Activated CD4-positive, alpha-beta T cell treated with anti-CD3 and anti-CD28 coated beads, Interleukin-2, amount 50 U/mL, for 24 hours (primary cell): ENCODE measurements around the gene ENPP7.
A peak's percentile ranks its signal among the peaks of the same experiment; 100 is the strongest.
"Not testable (repeated sequence)": the region's sequence is repeated elsewhere in the genome, so short reads cannot be mapped to it uniquely, and the experiment has no call there.

ENCODE experiments used
- DNase-seq, 2 donors: peaks; one replicate each; pipeline ENCODE4 v3.0.0-alpha.2; 2020; ENCODE audit warnings: low read depth in 1 of 2, low spot score in 1 of 2

The ENPP7 gene

GRCh38 chr17:79748295-79749099 is 17.8 kb downstream of the ENPP7 start:
- no peak for DNase-seq

DNA sequence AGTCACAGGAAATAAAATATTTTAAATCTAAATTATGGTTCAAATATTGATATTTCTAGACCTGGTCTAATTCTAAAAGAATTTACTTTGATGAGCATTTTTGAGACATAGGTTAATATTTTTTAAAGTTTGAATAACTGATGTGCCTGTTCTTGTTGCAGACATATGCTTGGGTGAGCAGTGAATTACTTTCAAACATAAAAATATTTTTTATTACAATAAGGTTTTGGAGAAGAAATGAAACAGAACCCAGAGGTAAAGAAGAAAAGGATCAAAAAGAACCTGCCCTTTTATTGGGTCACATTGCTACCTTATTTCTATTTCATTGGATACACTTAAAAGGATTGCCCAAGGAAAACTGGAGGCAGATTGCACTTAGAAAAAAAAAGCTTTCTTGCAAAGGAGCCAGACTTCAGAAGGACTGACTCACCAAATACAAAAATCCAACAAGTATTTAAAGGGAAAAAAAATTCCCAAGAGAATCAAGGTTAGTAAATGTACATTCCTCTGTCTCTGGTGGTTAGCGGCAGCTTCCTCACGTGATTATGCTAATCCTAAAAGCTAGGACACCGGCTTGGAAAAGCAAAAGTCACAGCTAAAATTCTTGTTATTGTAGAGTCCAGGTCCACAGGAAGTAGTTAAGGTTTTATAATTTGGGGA is 18.5 kb downstream of the ENPP7 start:
- no peak for DNase-seq

GRCh38 chr17:79749958-79750357 is 19.2 kb downstream of the ENPP7 start:
- DNase-seq = no peak

DNA sequence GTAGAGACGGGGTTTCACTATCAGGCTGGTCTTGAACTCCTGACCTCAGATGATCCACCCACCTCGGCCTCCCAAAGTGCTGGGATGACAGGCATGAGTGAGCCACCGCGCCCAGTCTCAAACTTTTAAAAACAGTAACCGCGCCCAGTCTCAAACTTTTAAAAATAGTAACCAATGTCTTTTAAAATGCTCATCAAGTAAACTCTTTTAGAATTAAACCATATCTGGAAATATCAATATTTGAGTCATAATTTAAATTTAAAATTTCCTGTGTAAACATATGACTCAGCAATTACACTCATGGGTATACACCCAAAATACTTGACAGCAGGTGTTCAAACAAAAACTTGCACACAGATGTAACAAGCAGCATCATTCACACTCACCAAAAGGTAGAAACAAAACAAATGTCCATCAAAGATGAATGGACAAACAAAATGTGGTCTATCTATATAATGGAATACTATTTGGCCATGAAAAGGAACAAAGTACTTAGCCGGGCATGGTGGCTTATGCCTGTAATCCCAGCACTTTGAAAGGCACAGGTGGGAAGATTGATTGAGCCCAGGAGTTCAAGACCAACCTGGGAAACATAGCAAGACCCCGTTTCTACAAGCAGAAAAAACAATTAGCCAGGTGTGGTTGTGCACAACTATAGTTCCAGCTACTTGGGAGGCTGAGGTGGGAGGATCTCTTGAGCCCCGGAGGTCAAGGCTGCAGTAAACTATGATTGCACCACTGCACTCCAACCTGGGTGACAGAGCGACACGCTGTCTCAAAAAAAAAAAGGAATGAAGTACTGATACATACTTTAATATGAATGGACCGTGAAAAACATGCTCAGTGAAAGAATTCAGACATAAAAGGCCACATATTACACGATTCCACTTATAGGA is 20.2 kb downstream of the ENPP7 start:
- no peak for DNase-seq

DNA sequence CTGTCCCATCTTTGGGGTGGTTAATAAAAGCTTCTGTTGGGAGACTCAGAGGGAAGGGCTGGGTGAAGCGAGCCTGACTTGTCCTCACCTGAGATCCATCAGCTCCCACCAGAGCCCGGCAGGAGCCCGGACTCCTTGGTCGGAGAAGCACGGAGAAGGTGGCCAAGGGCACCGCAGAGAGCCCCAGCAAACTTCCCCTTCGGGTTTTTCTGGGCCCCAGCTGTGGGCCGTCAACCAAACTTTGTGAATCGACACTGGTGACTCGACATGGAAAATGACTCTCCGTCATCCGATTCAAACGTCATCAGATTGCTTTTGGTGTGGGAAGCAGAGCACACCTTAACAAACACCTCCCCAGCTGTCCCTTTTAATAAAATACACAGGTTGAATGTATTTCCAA is 21.4 kb downstream of the ENPP7 start:
- DNase-seq = peak in 1 of 2 donors; percentile 33

DNA sequence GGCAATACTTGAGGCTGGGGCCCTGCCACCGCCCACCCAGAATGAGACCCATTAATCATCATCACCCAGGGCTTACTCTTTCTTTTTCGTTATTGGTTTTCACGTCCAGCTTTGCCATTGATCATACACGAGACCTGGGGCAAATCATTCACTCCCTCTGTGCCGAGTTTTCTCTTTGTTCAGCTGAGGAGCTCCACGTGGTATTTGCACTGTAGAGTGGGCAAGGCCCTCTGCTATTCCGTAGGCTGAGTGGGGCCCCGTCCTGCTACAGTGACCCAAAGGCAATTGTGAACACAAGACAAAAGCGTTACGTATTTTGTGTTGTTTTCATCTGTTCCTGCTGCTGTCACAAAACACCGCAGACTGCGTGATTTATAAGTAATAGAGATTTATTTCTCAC is 23.6 kb downstream of the ENPP7 start:
- no peak for DNase-seq

DNA sequence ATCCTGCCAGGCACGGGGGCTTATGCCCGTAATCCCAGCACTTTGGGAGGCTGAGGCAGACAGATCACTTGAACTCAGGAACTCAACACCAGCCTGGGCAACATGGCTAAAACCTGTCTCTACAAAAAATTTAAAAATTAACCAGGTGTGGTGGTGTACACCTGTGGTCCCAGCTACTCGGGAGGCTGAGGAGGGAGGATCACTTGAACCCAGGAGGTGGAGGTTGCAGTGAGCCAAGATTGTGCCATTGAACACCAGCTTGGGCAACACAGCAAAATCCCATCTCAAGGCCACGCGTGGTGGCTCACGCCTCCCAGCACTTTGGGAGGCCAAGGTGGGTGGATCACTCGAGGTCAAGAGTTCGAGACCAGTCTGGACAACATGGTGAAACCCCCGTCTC is 24.2 kb downstream of the ENPP7 start:
- not testable (repeated sequence) for DNase-seq

GRCh38 chr17:79755591-79755990 is 24.8 kb downstream of the ENPP7 start:
- DNase-seq = no peak

DNA sequence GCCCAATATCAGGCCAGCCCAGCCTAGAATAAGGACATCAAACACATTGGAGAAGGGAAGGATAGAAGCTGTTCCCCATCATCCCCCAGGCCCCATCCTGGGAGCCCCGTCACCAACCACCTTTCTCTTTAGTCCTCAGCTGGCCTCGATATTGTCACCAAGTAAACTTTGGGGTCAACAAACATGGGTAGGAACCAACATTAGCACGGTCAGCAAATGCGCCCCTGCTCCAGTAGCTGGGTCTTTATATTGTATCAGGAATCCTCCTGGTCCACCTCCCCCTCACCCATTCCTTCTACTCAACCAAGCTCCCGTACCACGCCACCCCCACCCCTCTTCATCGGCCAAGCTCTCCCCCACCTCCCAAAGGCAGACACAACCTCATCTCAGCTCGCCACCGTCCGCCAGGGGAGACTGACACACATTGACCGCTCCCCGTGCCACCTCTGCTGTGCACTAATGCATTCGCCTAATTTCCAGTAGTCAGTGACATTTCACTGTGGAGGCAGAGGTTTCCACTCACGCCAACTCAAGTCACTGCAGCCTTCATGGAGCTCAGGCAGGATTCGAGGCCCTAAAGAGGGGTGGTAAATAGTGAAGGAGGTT is 26.5 kb downstream of the ENPP7 start:
- DNase-seq = no peak

- no peak for DNase-seq
Measured at GRCh38 chr17:79758271-79758670, 27.5 kb downstream of the ENPP7 start.

- no peak for DNase-seq
Measured at GRCh38 chr17:79760197-79760906, 29.6 kb downstream of the ENPP7 start.

- DNase-seq = no peak
Measured at GRCh38 chr17:79761894-79762589, 31.3 kb downstream of the ENPP7 start.

DNA sequence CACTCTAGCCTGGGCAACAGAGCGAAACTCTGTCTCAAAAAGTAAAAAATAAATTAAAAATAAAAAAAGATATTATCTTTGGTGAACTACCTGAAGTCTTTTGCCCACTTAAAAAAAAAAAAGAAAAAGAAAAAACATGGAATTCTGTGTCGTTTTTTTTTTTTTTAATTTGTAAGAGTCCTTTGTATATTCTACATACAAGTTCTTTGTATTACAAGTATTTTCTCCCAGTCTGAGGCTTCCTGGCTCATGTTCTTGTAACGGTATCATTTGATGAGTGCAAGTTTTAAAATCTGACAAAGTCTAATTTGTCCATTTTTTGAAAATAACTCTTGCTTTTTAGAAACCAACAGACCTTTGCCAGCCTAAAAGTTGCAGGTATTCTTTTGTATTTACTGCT is 35.0 kb downstream of the ENPP7 start:
- DNase-seq = no peak

DNA sequence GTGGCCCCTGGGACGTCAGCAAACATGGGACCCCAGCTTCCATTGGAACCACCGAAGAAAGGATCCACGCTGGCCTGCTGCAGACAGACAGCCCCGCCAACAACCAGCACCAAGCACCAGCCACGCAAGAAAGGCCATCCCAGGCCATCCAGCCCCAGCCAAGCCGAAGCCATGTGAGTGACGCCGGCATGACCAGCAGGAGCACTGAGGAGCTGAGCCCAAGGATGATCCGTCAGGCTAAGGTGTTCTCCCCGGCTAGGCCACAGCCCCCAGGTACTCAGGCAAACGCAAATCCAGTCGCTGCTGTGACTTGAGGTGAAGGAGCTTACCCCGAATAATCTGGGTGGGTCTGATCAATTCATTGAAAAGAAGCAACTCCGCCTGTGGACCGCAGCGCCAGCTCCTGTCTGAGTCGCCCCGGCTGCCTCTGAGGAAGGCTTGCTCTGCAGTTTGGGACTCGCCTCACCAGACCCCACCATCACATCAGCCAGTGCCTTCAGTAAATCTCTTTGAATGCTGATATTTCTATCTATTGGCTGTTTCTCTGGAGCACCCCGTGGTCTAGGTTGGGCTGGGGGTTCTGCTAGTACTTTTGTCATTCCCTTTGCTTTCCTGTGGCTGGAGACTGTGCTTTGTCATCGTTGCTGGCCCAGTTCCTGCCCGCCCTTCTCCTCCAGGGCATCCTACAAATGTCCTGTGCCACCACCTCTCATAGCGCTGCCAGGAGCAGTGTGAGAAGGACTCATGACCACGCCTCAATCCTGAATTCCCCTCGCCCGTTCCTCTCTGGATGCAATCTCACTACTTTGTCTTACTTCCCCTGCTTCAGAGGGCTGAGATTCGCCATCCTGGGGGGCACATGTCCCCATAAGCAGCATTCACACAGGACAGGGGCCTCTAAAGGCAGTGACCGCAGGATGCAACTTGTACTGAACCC is 39.1 kb downstream of the ENPP7 start:
- DNase-seq = no peak

- no peak for DNase-seq
Measured at GRCh38 chr17:79771276-79771675, 40.5 kb downstream of the ENPP7 start.

GRCh38 chr17:79772726-79773125 is 42.0 kb downstream of the ENPP7 start:
- DNase-seq = not testable (repeated sequence)

- no peak for DNase-seq
Measured at GRCh38 chr17:79774561-79774975, 43.8 kb downstream of the ENPP7 start.

GRCh38 chr17:79775632-79776031 is 44.9 kb downstream of the ENPP7 start:
- no peak for DNase-seq
